ENCODE data around the gene C11orf58.

DNA sequence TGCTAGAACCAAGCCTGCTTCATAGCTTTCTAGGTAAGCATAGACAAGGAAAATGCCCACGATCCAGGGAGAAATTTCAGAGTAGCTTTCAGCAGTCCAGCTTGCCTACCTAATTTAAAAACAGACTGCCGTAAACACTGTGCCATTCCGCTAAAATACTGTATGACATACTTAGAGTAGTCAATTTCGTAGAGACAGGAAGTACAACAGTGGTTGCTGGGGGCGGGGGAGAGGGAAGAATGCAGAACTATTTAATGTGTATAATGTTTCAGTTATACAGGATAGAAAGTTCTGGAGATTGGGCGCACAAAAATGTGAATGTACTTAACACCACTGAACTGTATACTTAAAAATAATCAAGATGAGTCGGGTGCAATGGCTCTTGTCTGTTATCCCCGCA lies 56.7 kb downstream of the C11orf58 start:
- TF ChIP-seq, protein P1, sequence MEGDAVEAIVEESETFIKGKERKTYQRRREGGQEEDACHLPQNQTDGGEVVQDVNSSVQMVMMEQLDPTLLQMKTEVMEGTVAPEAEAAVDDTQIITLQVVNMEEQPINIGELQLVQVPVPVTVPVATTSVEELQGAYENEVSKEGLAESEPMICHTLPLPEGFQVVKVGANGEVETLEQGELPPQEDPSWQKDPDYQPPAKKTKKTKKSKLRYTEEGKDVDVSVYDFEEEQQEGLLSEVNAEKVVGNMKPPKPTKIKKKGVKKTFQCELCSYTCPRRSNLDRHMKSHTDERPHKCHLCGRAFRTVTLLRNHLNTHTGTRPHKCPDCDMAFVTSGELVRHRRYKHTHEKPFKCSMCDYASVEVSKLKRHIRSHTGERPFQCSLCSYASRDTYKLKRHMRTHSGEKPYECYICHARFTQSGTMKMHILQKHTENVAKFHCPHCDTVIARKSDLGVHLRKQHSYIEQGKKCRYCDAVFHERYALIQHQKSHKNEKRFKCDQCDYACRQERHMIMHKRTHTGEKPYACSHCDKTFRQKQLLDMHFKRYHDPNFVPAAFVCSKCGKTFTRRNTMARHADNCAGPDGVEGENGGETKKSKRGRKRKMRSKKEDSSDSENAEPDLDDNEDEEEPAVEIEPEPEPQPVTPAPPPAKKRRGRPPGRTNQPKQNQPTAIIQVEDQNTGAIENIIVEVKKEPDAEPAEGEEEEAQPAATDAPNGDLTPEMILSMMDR (IDR thresholded peaks at IDR 0.05 in 8 of 11, conservative IDR thresholded peaks at IDR 0.05 in 3 of 11): no peak
- no peak for TF ChIP-seq POLR2A (IDR thresholded peaks at IDR 0.05)

All from spleen (tissue), 7 donors.